Erythroblast (primary cell): Measurements from ENCODE around the gene HUS1.
"Not testable (repeated sequence)": the region's sequence is repeated elsewhere in the genome, so short reads cannot be mapped to it uniquely, and the experiment has no call there.

Source experiments
- DNase-seq, 2 experiments: peaks; one replicate each; lab custom pipeline; 2025; lab: John Stamatoyannopoulos, UW
- GATA1 ChIP-seq: IDR thresholded peaks from 2 replicates; pipeline ENCODE4 v1.6.1; 2011; ENCODE audit warnings: low read depth, mild to moderate bottlenecking, control low read depth, low read length, moderate library complexity
- POLR2A ChIP-seq: IDR thresholded peaks from 2 replicates; pipeline ENCODE4 v1.6.1; 2011; ENCODE audit warnings: mild to moderate bottlenecking, low read length

The HUS1 gene

GRCh38 chr7:47944536-47945260 lies 34.7 kb downstream of the HUS1 start:
- TF ChIP-seq GATA1: no peak
- no peak for TF ChIP-seq POLR2A

GRCh38 chr7:47943676-47944474 lies 35.5 kb downstream of the HUS1 start:
- TF ChIP-seq POLR2A (no peak), GATA1 (no peak)
- no peak for DNase-seq

More at GRCh38 chr7:47944536-47945260, 34.7 kb downstream of the HUS1 start:
- DNase-seq: no peak

- not testable (repeated sequence) for DNase-seq
Measured at GRCh38 chr7:47942651-47943050, 36.8 kb downstream of the HUS1 start.

- TF ChIP-seq GATA1 (no peak), POLR2A (no peak)
- DNase-seq: no peak
Measured at GRCh38 chr7:47942132-47942531, 37.3 kb downstream of the HUS1 start.

- TF ChIP-seq POLR2A (no peak), GATA1 (no peak)
- DNase-seq: no peak
Measured at GRCh38 chr7:47941136-47941844, 38.1 kb downstream of the HUS1 start.

- TF ChIP-seq POLR2A (no peak), GATA1 (no peak)
- DNase-seq: no peak
Measured at GRCh38 chr7:47940088-47941013, 39.1 kb downstream of the HUS1 start.

- TF ChIP-seq POLR2A: no peak
- no peak for TF ChIP-seq GATA1
- DNase-seq: no peak
Measured at GRCh38 chr7:47939425-47940036, 39.9 kb downstream of the HUS1 start.

- no peak for DNase-seq
- TF ChIP-seq POLR2A (no peak), GATA1 (no peak)
Measured at GRCh38 chr7:47938574-47939165, 40.7 kb downstream of the HUS1 start.

- DNase-seq: no peak
- TF ChIP-seq GATA1 (no peak), POLR2A (no peak)
Measured at GRCh38 chr7:47937711-47938573, 41.5 kb downstream of the HUS1 start.

GRCh38 chr7:47937065-47937687 lies 42.2 kb downstream of the HUS1 start:
- no peak for DNase-seq
- TF ChIP-seq GATA1 (no peak), POLR2A (no peak)

GRCh38 chr7:47936323-47936722 lies 43.1 kb downstream of the HUS1 start:
- no peak for TF ChIP-seq POLR2A
- no peak for TF ChIP-seq GATA1
- DNase-seq: no peak

- TF ChIP-seq GATA1: no peak
- no peak for DNase-seq
Measured at GRCh38 chr7:47935336-47935735, 44.1 kb downstream of the HUS1 start.
